Measurements from ENCODE around the gene ATXN7L1. TPM values are rescaled to one million over a fixed set of nuclear protein-coding genes. Genes with fewer than 3 reads are reported as not detected.

The ATXN7L1 gene
- total RNA-seq, 1 donor from 2014 or later, result 18.6 TPM

- intact Hi-C loops (cut with micrococcal nuclease), result no loop called here
Observed at GRCh38 chr7:105786520-105787470, 89.6 kb downstream of the ATXN7L1 start.

DNA sequence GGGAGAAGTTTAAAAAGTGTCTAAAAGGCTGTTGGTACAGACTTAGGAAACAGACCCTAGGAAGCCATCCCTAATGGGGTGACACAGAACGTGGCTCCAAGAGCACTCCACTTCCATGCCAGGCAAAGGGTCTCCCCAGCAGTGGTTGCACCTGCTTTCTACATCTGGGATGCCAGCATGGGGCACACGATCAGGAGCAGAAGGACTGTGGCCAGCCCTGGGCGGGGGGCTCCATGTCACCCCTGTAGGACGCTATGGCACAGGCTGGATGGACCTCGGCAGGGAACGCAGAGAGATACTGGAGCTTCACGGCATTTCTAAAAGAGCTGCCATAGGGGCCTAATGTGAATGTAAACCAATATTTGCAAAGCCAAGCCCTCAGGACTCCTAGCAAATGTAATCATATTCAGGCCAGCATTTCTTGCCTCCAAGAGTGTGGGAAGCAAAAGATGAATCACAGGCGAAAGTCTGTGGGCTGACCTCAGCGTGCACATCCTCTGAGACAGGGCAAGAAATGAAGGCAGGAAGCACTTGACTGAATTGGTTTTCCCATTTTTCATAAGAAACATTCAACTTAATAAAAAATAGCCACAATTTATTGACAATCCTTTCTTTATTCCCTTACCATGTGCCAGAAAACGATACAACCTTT is 93.9 kb downstream of the ATXN7L1 start:
- POLR2A ChIA-PET, result no interaction called here
- no peak overlapping the region for H3K27ac Mint-ChIP-seq
- DNase-seq, result no peak
- intact Hi-C loops (cut with micrococcal nuclease), result no loop called here
- TF ChIP-seq CTCF (IDR thresholded peaks at IDR 0.05), result no peak
- CTCF ChIA-PET, result no interaction called here
- H3K4me1 Mint-ChIP-seq, result no peaks in the 10 kb centered on the region
- no peak for ATAC-seq (ENCODE audit: low read depth)
- H3K27me3 Mint-ChIP-seq, result peaks cover 4% of the 10 kb centered on the region
- H3K4me3 Mint-ChIP-seq, result no peak overlapping the region
- H3K9me3 Mint-ChIP-seq, result no peaks in the 10 kb centered on the region
- no peaks in the 10 kb centered on the region for H3K36me3 Mint-ChIP-seq (ENCODE audit: low read depth)

More at GRCh38 chr7:105786520-105787470, 89.6 kb downstream of the ATXN7L1 start:
- no peak overlapping the region for H3K27ac Mint-ChIP-seq
- ATAC-seq (ENCODE audit: low read depth) (no peak), DNase-seq (no peak)
- peaks cover 1% of the 10 kb centered on the region for H3K4me1 Mint-ChIP-seq
- no peak for TF ChIP-seq CTCF (IDR thresholded peaks at IDR 0.05)
- H3K4me3 Mint-ChIP-seq, result no peak overlapping the region
- no peaks in the 10 kb centered on the region for H3K9me3 Mint-ChIP-seq
- no peaks in the 10 kb centered on the region for H3K36me3 Mint-ChIP-seq (ENCODE audit: low read depth)
- ChIA-PET POLR2A (no interaction called here), CTCF (interaction anchor here (0.8 to 1.6 kb wide), 2 partner anchors 22 to 25 kb away, joined by 4 to 5 read pairs; no protein-coding TSS in a partner anchor)
- H3K27me3 Mint-ChIP-seq, result no peaks in the 10 kb centered on the region

DNA sequence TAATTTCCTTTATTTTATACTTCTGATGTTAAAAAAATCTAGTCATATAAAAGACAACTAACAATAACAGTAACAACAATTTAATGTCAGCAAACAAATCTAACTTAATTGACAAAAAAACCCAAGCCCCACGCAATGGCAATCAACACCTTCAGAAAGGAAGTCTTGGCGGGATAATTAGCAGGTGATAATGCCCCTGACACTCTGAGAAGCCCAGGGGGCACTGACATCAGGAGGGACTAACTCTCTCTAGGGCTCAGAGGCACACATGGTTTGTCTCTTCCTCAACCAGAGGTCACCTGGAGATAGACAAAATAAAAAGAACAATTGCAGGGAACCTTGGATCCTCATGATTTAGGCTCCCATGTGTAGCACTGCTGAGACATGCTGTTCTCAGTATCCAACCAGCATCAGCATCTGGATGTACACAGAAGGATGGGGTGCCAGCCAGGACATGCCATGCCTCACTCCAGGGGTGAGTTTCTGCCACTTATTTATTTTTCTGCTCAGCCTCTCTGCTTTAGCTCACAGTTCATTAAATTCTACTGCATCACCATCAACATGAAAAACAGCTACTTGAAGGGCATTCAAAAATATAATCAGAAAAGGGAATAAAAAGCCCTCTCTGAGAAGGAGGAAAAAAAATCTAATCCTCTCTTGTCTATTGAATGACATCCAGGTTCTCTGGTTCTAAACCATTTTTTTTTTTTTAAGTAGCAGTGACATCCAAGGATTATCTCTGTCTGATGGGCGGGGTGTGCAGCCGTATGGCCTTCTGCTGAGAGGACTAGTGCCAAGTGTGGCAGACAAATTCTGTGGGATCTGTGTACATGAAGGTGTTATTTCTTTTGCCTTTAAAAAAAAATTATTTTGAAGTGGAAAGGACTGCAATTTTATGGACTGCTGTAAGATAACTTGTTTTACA is 96.3 kb downstream of the ATXN7L1 start:
- intact Hi-C loops (cut with micrococcal nuclease), result no loop called here
- ATAC-seq (ENCODE audit: low read depth) (no peak), DNase-seq (no peak)
- no peak overlapping the region for H3K4me3 Mint-ChIP-seq
- TF ChIP-seq CTCF (IDR thresholded peaks at IDR 0.05), result no peak
- no peaks in the 10 kb centered on the region for H3K36me3 Mint-ChIP-seq (ENCODE audit: low read depth)
- peaks cover 4% of the 10 kb centered on the region for H3K27me3 Mint-ChIP-seq
- ChIA-PET CTCF (no interaction called here), POLR2A (no interaction called here)
- no peaks in the 10 kb centered on the region for H3K9me3 Mint-ChIP-seq
- H3K27ac Mint-ChIP-seq, result no peak overlapping the region
- no peaks in the 10 kb centered on the region for H3K4me1 Mint-ChIP-seq

GRCh38 chr7:105778956-105779355 is 97.4 kb downstream of the ATXN7L1 start:
- no peak for TF ChIP-seq CTCF (IDR thresholded peaks at IDR 0.05)
- Mint-ChIP-seq H3K27ac (no peak overlapping the region), H3K4me1 (no peaks in the 10 kb centered on the region), H3K4me3 (no peak overlapping the region), H3K9me3 (no peaks in the 10 kb centered on the region), H3K36me3 (ENCODE audit: low read depth) (no peaks in the 10 kb centered on the region), H3K27me3 (peaks cover 4% of the 10 kb centered on the region)
- POLR2A ChIA-PET, result no interaction called here
- DNase-seq (no peak), ATAC-seq (ENCODE audit: low read depth) (no peak)
- CTCF ChIA-PET, result no interaction called here
- intact Hi-C loops (cut with micrococcal nuclease), result no loop called here

Measured in activated B cell treated with CpG ODN at 0.5 μM for 24 hours (primary cell).